Caco-2 (cell line): ENCODE data around the gene RSPH9. TPM values are rescaled to one million over a fixed set of nuclear protein-coding genes. Genes with fewer than 3 reads are reported as not detected.

Source experiments
- BruUV-seq: library from RNA; stranded (reverse); fragments of 400-500 nt; replicated peaks from 2 replicates; lab custom pipeline; 2021; lab: Mats Ljungman, UMichigan
- CTCF ChIA-PET: fragments of 300-600 bp; sonication (Branson Sonifier 250); formaldehyde crosslinking; loops from one replicate; lab custom pipeline; 2022; ENCODE audit warnings: antibody characterized with exemption; lab: Charles Lee
- POLR2A ChIA-PET: fragments of 300-600 bp; sonication (Branson Sonifier 250); formaldehyde crosslinking; loops from one replicate; lab custom pipeline; 2022; ENCODE audit warnings: antibody characterized with exemption; lab: Charles Lee
- DNase-seq, 2 experiments: peaks; one replicate each; pipeline versions ENCODE4 v3.0.0 to v3.0.0-alpha.2; 2020 to 2022
- H3K27me3 ChIP-seq: replicated peaks from 2 replicates; pipeline ENCODE4 v1.6.0; 2011; ENCODE audit warnings: low read length; ENCODE audit not compliant: control insufficient read depth, insufficient read depth
- H3K36me3 ChIP-seq: 2 replicates; pipeline ENCODE4 v1.5.1; 2011; ENCODE audit warnings: low read length; ENCODE audit not compliant: control insufficient read depth, insufficient read depth
- H3K4me1 ChIP-seq: fragments of 250-450 bp; sonication (Bioruptor Pico); 2 replicates; pipeline ENCODE4 v1.5.1; 2020; ENCODE audit warnings: mild to moderate bottlenecking
- H3K4me3 ChIP-seq: 2 replicates; pipeline ENCODE4 v1.5.1; 2011; ENCODE audit warnings: low read depth, mild to moderate bottlenecking, control low read depth, low read length
- H3K9me3 ChIP-seq: fragments of 250-450 bp; sonication (Bioruptor Pico); 2 replicates; pipeline ENCODE4 v1.5.1; 2020; ENCODE audit warnings: mild to moderate bottlenecking, moderate library complexity
- H3K27ac Mint-ChIP-seq: one replicate; pipeline ENCODE4 v1.8.0; 2022; ENCODE audit warnings: mixed read lengths; ENCODE audit not compliant: unreplicated experiment
- H3K27me3 Mint-ChIP-seq: one replicate; pipeline ENCODE4 v1.8.0; 2022; ENCODE audit warnings: mixed read lengths; ENCODE audit not compliant: insufficient read depth, unreplicated experiment
- H3K36me3 Mint-ChIP-seq: one replicate; pipeline ENCODE4 v1.8.0; 2022; ENCODE audit warnings: mild to moderate bottlenecking, mixed read lengths; ENCODE audit not compliant: insufficient read depth, unreplicated experiment
- H3K4me1 Mint-ChIP-seq: one replicate; pipeline ENCODE4 v1.8.0; 2022; ENCODE audit warnings: low read depth, mixed read lengths; ENCODE audit not compliant: unreplicated experiment
- H3K4me3 Mint-ChIP-seq: one replicate; pipeline ENCODE4 v1.8.0; 2022; ENCODE audit warnings: mild to moderate bottlenecking, moderate library complexity, mixed read lengths; ENCODE audit not compliant: unreplicated experiment
- H3K9me3 Mint-ChIP-seq: one replicate; pipeline ENCODE4 v1.8.0; 2022; ENCODE audit warnings: mixed read lengths; ENCODE audit not compliant: unreplicated experiment
- intact Hi-C: fragments of 100-400 bp; cut with micrococcal nuclease; formaldehyde crosslinking; loops from one replicate; pipeline ENCODE4 v1.10.0; 2022; ENCODE audit not compliant: unreplicated experiment
- total RNA-seq: library from RNA; stranded (reverse); gene quantifications from 2 replicates; pipeline ENCODE4 v1.2.3, GENCODE V29; 2022
- TF ChIP-seq, protein P1 (sequence below), 2 experiments: fragments of 200-600 bp in 1 of 2; IDR thresholded peaks; 1 replicate in 1 of 2; 2 replicates in 1 of 2; pipeline versions ENCODE4 v1.5.1 to v1.8.0; 2011 to 2022; ENCODE audit warnings: antibody characterized with exemption in 1 of 2, control low read depth in 1 of 2, inconsistent platforms in 1 of 2, low read depth in 1 of 2, low read length in 1 of 2, mild to moderate bottlenecking in 1 of 2, moderate library complexity in 1 of 2; ENCODE audit not compliant: insufficient read depth in 1 of 2, severe bottlenecking in 1 of 2, unreplicated experiment in 1 of 2

RSPH9 gene
- total RNA-seq, 1 experiment from 2014 or later: not detected

DNA sequence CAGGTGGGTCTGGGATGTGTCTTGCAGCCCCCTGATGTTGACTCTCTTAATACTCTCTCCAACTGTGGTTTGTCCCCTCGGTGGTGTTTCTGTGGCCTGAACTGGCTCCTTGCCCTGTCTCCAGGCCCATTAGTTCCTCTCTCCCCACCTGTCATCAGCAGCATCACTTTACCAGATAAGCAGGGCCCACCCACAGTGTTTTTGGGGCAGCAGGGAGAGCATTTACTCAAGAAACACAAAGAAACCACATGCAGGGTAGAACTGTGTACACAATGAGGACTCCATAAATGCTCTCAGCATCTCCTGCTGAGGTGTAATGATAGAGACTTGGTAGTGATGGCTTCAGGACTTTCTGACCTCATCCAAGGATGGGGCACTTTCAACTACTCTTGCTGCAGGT lies 62.9 kb downstream of the RSPH9 start:
- TF ChIP-seq, protein P1, sequence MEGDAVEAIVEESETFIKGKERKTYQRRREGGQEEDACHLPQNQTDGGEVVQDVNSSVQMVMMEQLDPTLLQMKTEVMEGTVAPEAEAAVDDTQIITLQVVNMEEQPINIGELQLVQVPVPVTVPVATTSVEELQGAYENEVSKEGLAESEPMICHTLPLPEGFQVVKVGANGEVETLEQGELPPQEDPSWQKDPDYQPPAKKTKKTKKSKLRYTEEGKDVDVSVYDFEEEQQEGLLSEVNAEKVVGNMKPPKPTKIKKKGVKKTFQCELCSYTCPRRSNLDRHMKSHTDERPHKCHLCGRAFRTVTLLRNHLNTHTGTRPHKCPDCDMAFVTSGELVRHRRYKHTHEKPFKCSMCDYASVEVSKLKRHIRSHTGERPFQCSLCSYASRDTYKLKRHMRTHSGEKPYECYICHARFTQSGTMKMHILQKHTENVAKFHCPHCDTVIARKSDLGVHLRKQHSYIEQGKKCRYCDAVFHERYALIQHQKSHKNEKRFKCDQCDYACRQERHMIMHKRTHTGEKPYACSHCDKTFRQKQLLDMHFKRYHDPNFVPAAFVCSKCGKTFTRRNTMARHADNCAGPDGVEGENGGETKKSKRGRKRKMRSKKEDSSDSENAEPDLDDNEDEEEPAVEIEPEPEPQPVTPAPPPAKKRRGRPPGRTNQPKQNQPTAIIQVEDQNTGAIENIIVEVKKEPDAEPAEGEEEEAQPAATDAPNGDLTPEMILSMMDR (IDR thresholded peaks at IDR 0.05; ENCODE audit: insufficient read depth in 1 of 2, low read depth in 1 of 2, low read length in 1 of 2, severe bottlenecking in 1 of 2, unreplicated experiment in 1 of 2): no peak
- H3K36me3 Mint-ChIP-seq: no peaks in the 10 kb centered on the region
- H3K27ac Mint-ChIP-seq: no peak overlapping the region
- Histone ChIP-seq H3K36me3 (no peaks in the 10 kb centered on the region), H3K4me3 (no peak overlapping the region), H3K9me3 (no peaks in the 10 kb centered on the region), H3K4me1 (peaks cover 14% of the 10 kb centered on the region), H3K27me3 (no peaks in the 10 kb centered on the region)
- CTCF ChIA-PET: no interaction called here
- no peak for DNase-seq
- BruUV-seq: no TSS peak
- no peak overlapping the region for H3K4me3 Mint-ChIP-seq
- POLR2A ChIA-PET: no interaction called here
- H3K4me1 Mint-ChIP-seq: peaks cover 15% of the 10 kb centered on the region
- intact Hi-C loops: no loop called here
- peaks cover 10% of the 10 kb centered on the region for H3K9me3 Mint-ChIP-seq
- H3K27me3 Mint-ChIP-seq: peaks cover 4% of the 10 kb centered on the region

- Histone ChIP-seq H3K27me3 (no peaks in the 10 kb centered on the region), H3K4me1 (peaks cover 8% of the 10 kb centered on the region), H3K36me3 (no peaks in the 10 kb centered on the region), H3K9me3 (no peaks in the 10 kb centered on the region), H3K4me3 (no peak overlapping the region)
- H3K4me3 Mint-ChIP-seq: no peak overlapping the region
- intact Hi-C loops: no loop called here
- DNase-seq: no peak
- H3K27me3 Mint-ChIP-seq: peaks cover 4% of the 10 kb centered on the region
- BruUV-seq: no TSS peak
- H3K36me3 Mint-ChIP-seq: no peaks in the 10 kb centered on the region
- peaks cover 10% of the 10 kb centered on the region for H3K9me3 Mint-ChIP-seq
- H3K4me1 Mint-ChIP-seq: peaks cover 15% of the 10 kb centered on the region
- POLR2A ChIA-PET: interaction anchor here (0.6 to 1.7 kb wide), 2 partner anchors 79 to 548 kb away, joined by 3 to 7 read pairs; no protein-coding TSS in a partner anchor
- CTCF ChIA-PET: interaction anchor here (0.6 to 0.7 kb wide), 2 partner anchors 95 to 226 kb away, joined by 4 to 12 read pairs; no protein-coding TSS in a partner anchor
- TF ChIP-seq, protein P1 (IDR thresholded peaks at IDR 0.05; ENCODE audit: insufficient read depth in 1 of 2, low read depth in 1 of 2, low read length in 1 of 2, severe bottlenecking in 1 of 2, unreplicated experiment in 1 of 2): no peak
- H3K27ac Mint-ChIP-seq: no peak overlapping the region
Observed at GRCh38 chr6:43708860-43709653, 64.2 kb downstream of the RSPH9 start.

DNA sequence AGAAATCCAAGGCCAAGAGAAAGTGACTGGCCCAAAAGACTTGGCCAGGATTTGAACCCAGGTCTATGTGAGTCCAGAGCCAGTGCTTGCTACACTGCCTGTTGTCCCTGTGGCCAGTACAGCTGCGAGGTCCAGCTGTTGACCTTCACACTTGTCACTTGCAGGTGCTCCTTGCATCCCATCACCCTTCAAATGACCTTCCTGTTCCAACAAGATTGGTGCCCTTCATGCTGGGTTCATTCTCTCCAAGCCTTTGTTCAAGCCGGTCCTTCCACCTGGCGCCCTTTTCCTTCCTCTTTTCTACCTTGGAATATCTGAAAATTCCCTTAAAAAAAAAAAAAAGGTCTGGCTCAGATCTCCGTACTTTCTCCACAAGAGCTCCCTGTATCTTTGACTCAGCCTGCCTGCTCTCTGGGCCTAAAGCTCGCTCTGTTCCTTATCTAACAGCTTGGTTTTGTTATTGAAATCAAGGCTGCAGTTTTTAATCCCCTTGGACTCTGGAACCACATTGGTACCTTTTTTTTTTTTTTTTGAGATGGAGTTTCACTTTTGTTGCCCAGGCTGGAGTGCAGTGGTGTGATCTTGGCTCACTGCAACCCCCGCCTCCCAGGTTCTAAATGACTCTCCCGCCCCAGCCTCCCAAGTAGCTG lies 64.9 kb downstream of the RSPH9 start:
- Mint-ChIP-seq H3K9me3 (peaks cover 10% of the 10 kb centered on the region), H3K27me3 (peaks cover 4% of the 10 kb centered on the region), H3K27ac (no peak overlapping the region), H3K4me3 (no peak overlapping the region), H3K4me1 (peaks cover 13% of the 10 kb centered on the region), H3K36me3 (no peaks in the 10 kb centered on the region)
- H3K36me3 ChIP-seq: no peaks in the 10 kb centered on the region
- TF ChIP-seq, protein P1 (IDR thresholded peaks at IDR 0.05; ENCODE audit: insufficient read depth in 1 of 2, low read depth in 1 of 2, low read length in 1 of 2, severe bottlenecking in 1 of 2, unreplicated experiment in 1 of 2): no peak
- no peaks in the 10 kb centered on the region for H3K9me3 ChIP-seq
- intact Hi-C loops: no loop called here
- no TSS peak for BruUV-seq
- no peaks in the 10 kb centered on the region for H3K27me3 ChIP-seq
- DNase-seq: no peak
- CTCF ChIA-PET: interaction anchor here (0.7 kb wide), 2 partner anchors 95 to 1211 kb away, joined by 4 to 8 read pairs; no protein-coding TSS in a partner anchor
- POLR2A ChIA-PET: interaction anchor here (1.7 kb wide), 1 partner anchor 80 kb away, joined by 7 read pairs; no protein-coding TSS in a partner anchor
- peaks cover 6% of the 10 kb centered on the region for H3K4me1 ChIP-seq
- H3K4me3 ChIP-seq: no peak overlapping the region
